K562 (cell line): ENCODE data around the gene E2F1. TPM values are rescaled to one million over a fixed set of nuclear protein-coding genes. Genes with fewer than 3 reads are reported as not detected.

Experiments used
- ATAC-seq: fragments of 200-7000 bp; cut with Tn5 transposase; 3 replicates; pipeline ENCODE4 v1.9.1; 2020; ENCODE audit warnings: moderate library complexity
- BruUV-seq: library from RNA; stranded (reverse); fragments of 400-500 nt; replicated peaks from 2 replicates; lab custom pipeline; 2021; lab: Mats Ljungman, UMichigan
- CTCF ChIA-PET: fragments of 300-600 bp; formaldehyde crosslinking; extraction: SDS; loops from one replicate; lab custom pipeline; 2021; ENCODE audit warnings: low intra/inter-chr PET ratio; lab: Yijun Ruan, JAX
- POLR2A ChIA-PET: fragments of 300-600, 350-650 bp; sonication (Branson Sonifier 250); formaldehyde crosslinking; extraction: SDS; loops from one replicate; lab custom pipeline; 2021; ENCODE audit warnings: antibody characterized with exemption, inconsistent platforms; lab: Yijun Ruan, JAX
- DNase-seq, 4 experiments: peaks; one replicate each; pipeline versions ENCODE4 v3.0.0 to v3.0.0-alpha.2; 2011 to 2018; ENCODE audit warnings: low spot score in 3 of 4, mixed read lengths in 3 of 4; ENCODE audit errors: extremely low read depth in 1 of 4
- FAIRE-seq: peaks from 2 replicates; lab custom pipeline; 2011; peaks lifted over from hg19 to GRCh38; lab: Jason Lieb, UNC
- H2AFZ ChIP-seq: 2 replicates; pipeline ENCODE4 v1.6.0; 2011; ENCODE audit warnings: low read depth, low read length, control low read depth, inconsistent platforms
- H3K27ac ChIP-seq: fragments of 200-600 bp; 3 replicates; pipeline ENCODE4 v1.8.0; 2011; ENCODE audit warnings: low read depth, mild to moderate bottlenecking, control low read depth, inconsistent platforms, low read length, moderate library complexity, mixed read lengths; ENCODE audit errors: extremely low read depth
- H3K27me3 ChIP-seq, 2 experiments: fragments of 300-600 bp in 1 of 2; 2 replicates in 1 of 2; 3 replicates in 1 of 2; pipeline versions ENCODE4 v1.6.0 to v1.8.0; 2011; ENCODE audit warnings: inconsistent platforms in 2 of 2, low read length in 2 of 2, mild to moderate bottlenecking in 1 of 2, mixed read lengths in 1 of 2, moderate library complexity in 1 of 2; ENCODE audit not compliant: control insufficient read depth in 2 of 2, insufficient read depth in 2 of 2
- H3K36me3 ChIP-seq: fragments of 300-600 bp; 3 replicates; pipeline ENCODE4 v1.8.0; 2011; ENCODE audit warnings: mild to moderate bottlenecking, low read length, inconsistent platforms; ENCODE audit not compliant: control insufficient read depth, insufficient read depth
- H3K4me1 ChIP-seq, 2 experiments: fragments of 200-600 bp in 1 of 2; replicated peaks in 1 of 2; 2 replicates in 1 of 2; 3 replicates in 1 of 2; pipeline versions ENCODE4 v1.5.1 to v1.8.0; 2011; ENCODE audit warnings: inconsistent platforms in 2 of 2, low read length in 2 of 2, mild to moderate bottlenecking in 1 of 2, mixed read lengths in 1 of 2, moderate library complexity in 1 of 2; ENCODE audit not compliant: control insufficient read depth in 2 of 2, insufficient read depth in 2 of 2
- H3K4me2 ChIP-seq: 2 replicates; pipeline ENCODE4 v1.6.1; 2011; ENCODE audit warnings: low read length, control low read depth, inconsistent platforms, mixed read lengths; ENCODE audit not compliant: insufficient read depth
- H3K4me3 ChIP-seq: fragments of 200-600 bp; sonication (generic), shearing (Covaris generic); 2 replicates; pipeline ENCODE4 v1.5.1; 2016; ENCODE audit warnings: control low read depth, inconsistent platforms
- H3K79me2 ChIP-seq: fragments of 200-600 bp; 3 replicates; pipeline ENCODE4 v1.8.0; 2011; ENCODE audit warnings: low read length, inconsistent platforms; ENCODE audit not compliant: control insufficient read depth, insufficient read depth
- H3K9ac ChIP-seq, 2 experiments: 2 replicates each; pipeline versions ENCODE4 v1.6.0 to v1.6.1; 2011; ENCODE audit warnings: low read depth in 2 of 2, low read length in 2 of 2, control low read depth in 1 of 2, inconsistent platforms in 1 of 2, mild to moderate bottlenecking in 1 of 2, mixed read lengths in 1 of 2; ENCODE audit not compliant: insufficient read depth in 1 of 2
- H3K9me1 ChIP-seq: one replicate; pipeline ENCODE4 v1.6.0; 2011; ENCODE audit warnings: inconsistent platforms, mild to moderate bottlenecking, low read length, moderate library complexity; ENCODE audit not compliant: control insufficient read depth, insufficient read depth
- H3K9me3 ChIP-seq: replicated peaks from 2 replicates; pipeline ENCODE4 v1.5.1; 2011; ENCODE audit warnings: low read depth, low read length, inconsistent platforms; ENCODE audit not compliant: control insufficient read depth, insufficient read depth
- H4K20me1 ChIP-seq: replicated peaks from 2 replicates; pipeline ENCODE4 v1.6.1; 2011; ENCODE audit warnings: low read length, inconsistent platforms, mixed read lengths; ENCODE audit not compliant: control insufficient read depth, insufficient read depth
- CTCF ChIP-seq, 3 experiments: IDR thresholded peaks in 2 of 3; conservative IDR thresholded peaks in 1 of 3; 2 replicates each; pipeline ENCODE4 v1.5.1; 2011 to 2012; ENCODE audit warnings: low read length in 3 of 3, mild to moderate bottlenecking in 3 of 3, control low read depth in 2 of 3, improper control_type of control experiment in 1 of 3, inconsistent platforms in 1 of 3, low read depth in 1 of 3, mixed read lengths in 1 of 3, moderate library complexity in 1 of 3; ENCODE audit not compliant: insufficient read depth in 2 of 3
- MNT ChIP-seq, 2 experiments: fragments of 450-650 bp; conservative IDR thresholded peaks; 2 replicates each; pipeline ENCODE4 v1.6.1; 2017; ENCODE audit warnings: mild to moderate bottlenecking in 2 of 2, moderate library complexity in 2 of 2
- NONO ChIP-seq, 2 experiments: fragments of 200-400 bp in 1 of 2; fragments of 450-650 bp in 1 of 2; formaldehyde crosslinking in 1 of 2; IDR thresholded peaks; 2 replicates each; pipeline ENCODE4 v1.6.1; 2017; ENCODE audit warnings: low read depth in 2 of 2, mild to moderate bottlenecking in 2 of 2, moderate library complexity in 2 of 2, low read length in 1 of 2
- SAFB ChIP-seq: fragments of 200-400 bp; formaldehyde crosslinking; IDR thresholded peaks from 2 replicates; pipeline ENCODE4 v1.6.1; 2017; ENCODE audit warnings: low read depth, low read length, borderline replicate concordance
- SMC3 ChIP-seq: conservative IDR thresholded peaks from 2 replicates; pipeline ENCODE4 v1.6.1; 2011; ENCODE audit warnings: low read depth, low read length, improper control_type of control experiment; ENCODE audit not compliant: insufficient read depth
- TAF7 ChIP-seq: fragments of 450-650 bp; IDR thresholded peaks from 2 replicates; pipeline ENCODE4 v1.6.1; 2016; ENCODE audit warnings: missing genetic modification characterization, missing compliant biosample characterization
- TBL1XR1 ChIP-seq, 2 experiments: IDR thresholded peaks; 2 replicates each; pipeline ENCODE4 v1.6.1; 2012; ENCODE audit warnings: improper control_type of control experiment in 2 of 2, low read length in 2 of 2, mild to moderate bottlenecking in 1 of 2
- TOE1 ChIP-seq, 2 experiments: fragments of 450-650 bp in 1 of 2; sonication (generic) in 1 of 2; formaldehyde crosslinking in 1 of 2; IDR thresholded peaks; 2 replicates each; pipeline versions ENCODE4 v1.7.1 to v1.8.0; 2016 to 2022; ENCODE audit warnings: borderline replicate concordance in 2 of 2, mild to moderate bottlenecking in 2 of 2, antibody characterized with exemption in 1 of 2, inconsistent platforms in 1 of 2, low read depth in 1 of 2, missing genetic modification reagents in 1 of 2, moderate library complexity in 1 of 2
- XRCC5 ChIP-seq: fragments of 200-400 bp; formaldehyde crosslinking; IDR thresholded peaks from 2 replicates; pipeline ENCODE4 v1.6.1; 2017; ENCODE audit warnings: low read depth, mild to moderate bottlenecking, low read length
- ZFX ChIP-seq: sonication (generic); formaldehyde crosslinking; IDR thresholded peaks from 2 replicates; pipeline ENCODE4 v1.8.0; 2022; ENCODE audit warnings: mild to moderate bottlenecking, missing genetic modification reagents, moderate library complexity
- ZNF512 ChIP-seq: IDR thresholded peaks from 2 replicates; pipeline ENCODE4 v1.6.1; 2016; ENCODE audit warnings: missing genetic modification characterization, missing compliant biosample characterization
- ZNF639 ChIP-seq, 2 experiments: fragments of 200-800 bp in 1 of 2; sonication (Bioruptor generic) in 1 of 2; sonication (generic) in 1 of 2; formaldehyde crosslinking in 1 of 2; IDR thresholded peaks in 1 of 2; conservative IDR thresholded peaks in 1 of 2; 2 replicates each; pipeline versions ENCODE4 v1.5.0 to v1.6.1; 2016 to 2020; ENCODE audit warnings: missing compliant biosample characterization in 1 of 2, missing genetic modification characterization in 1 of 2, missing genetic modification reagents in 1 of 2
- WGBS: fragments of 100-300 bp; shearing (Covaris generic); methylation state at CpG from one replicate; pipeline ENCODE4 v1.1.6; 2016; ENCODE audit warnings: low coverage, mixed read lengths; ENCODE audit not compliant: insufficient coverage; ENCODE audit errors: missing lambda C conversion rate; 5-methylcytosine and 5-hydroxymethylcytosine counted together
- in situ Hi-C: fragments of 300-500 bp; cut with MboI; formaldehyde crosslinking; loops from 4 replicates; pipeline ENCODE4 v1.15.0; 2018; ENCODE audit warnings: inconsistent platforms, mixed read lengths
- intact Hi-C: fragments of 100-400 bp; cut with micrococcal nuclease; formaldehyde crosslinking; loops from 2 replicates; pipeline ENCODE4 v1.14.2; 2022
- polyA plus RNA-seq, 8 experiments: library from polyadenylated mRNA; depleted of rRNA in 4 of 8; stranded (reverse) in 5 of 8; unstranded in 3 of 8; fragments of >200 nt; fragmentation: Nextera tagmentation in 2 of 8; fragmentation: Illumina TruSeq in 1 of 8; extraction: Ambion mirVana in 2 of 8; extraction: Trizol in 1 of 8; gene quantifications; 2 replicates each; pipeline versions ENCODE4 v1.2.1 to v1.2.3, GENCODE V29; 2011 to 2014; ENCODE audit warnings: inconsistent platforms in 1 of 8, missing spikeins in 1 of 8
- total RNA-seq, 7 experiments: library from RNA; depleted of rRNA in 6 of 7; stranded (reverse); fragments of >200 nt in 6 of 7; fragmentation: Illumina TruSeq in 2 of 7; extraction: Trizol in 2 of 7; gene quantifications; 2 replicates each; pipeline versions ENCODE4 v1.2.1 to v1.2.3, GENCODE V29; 2011 to 2021; ENCODE audit warnings: low replicate concordance in 1 of 7

The E2F1 gene
- total and polyA plus RNA-seq, 9 of the 15 experiments (the other 6 are each of a cell fraction or from before 2014, with no cell fraction given) = 0.14 to 30.6 (median 13.1) TPM

GRCh38 chr20:33731693-33732165 lies 45.5 kb upstream of the E2F1 start, which contains the start of gene ZNF341:
Gene ZNF341 (plus strand): TSS chr20:33731996. CDS start chr20:33732022, 26 bp downstream.
- H3K4me2 ChIP-seq = peak within 1 kb of the TSS; percentile 89
- H3K36me3 ChIP-seq = no peaks in the 10 kb centered on the region
- POLR2A ChIA-PET = interaction anchor here (1.2 to 2.1 kb wide), 2 partner anchors 12 to 50 kb away, joined by 6 to 7 read pairs; partner anchors contain the start of gene PXMP4
- no peaks in the 10 kb centered on the region for H3K9me1 ChIP-seq
- H3K9me3 ChIP-seq = peaks cover 2% of the 10 kb centered on the region; the same call in 1 of the 2 replicates
- no peaks in the 10 kb centered on the region for H4K20me1 ChIP-seq
- peak within 1 kb of the TSS; percentile 75 for H3K27ac ChIP-seq
- FAIRE-seq = no peak
- peak; percentile 82 to 94 (median 89) for DNase-seq
- 10% methylated on average over 39 of the region's 57 CpGs for WGBS
- CTCF ChIA-PET = interaction anchor here (0.5 to 1.1 kb wide), 4 partner anchors 33 to 177 kb away, joined by 3 to 4 read pairs (median 4); no protein-coding TSS in a partner anchor
- H3K4me1 ChIP-seq = peaks cover 20 to 33% of the 10 kb centered on the region in 2 experiments
- in situ Hi-C loops (loop anchor here (5.0 kb wide), 1 partner anchor 269 kb away; no protein-coding TSS in a partner anchor), intact Hi-C loops (loop anchor here (2.0 to 5.0 kb wide), 3 partner anchors 44 to 81 kb away; partner anchors contain the start of genes ACTL10, CHMP4B and E2F1)
- H3K9ac ChIP-seq = peak within 1 kb of the TSS; percentile 64 to 96
- H3K79me2 ChIP-seq = no peaks in the 10 kb centered on the region
- H3K27me3 ChIP-seq = no peaks in the 10 kb centered on the region
- BruUV-seq = no TSS peak
- ATAC-seq = peak; percentile 94
- peak within 1 kb of the TSS; percentile 98 for H2AFZ ChIP-seq
- H3K4me3 ChIP-seq = peak within 1 kb of the TSS; percentile 49
- TF ChIP-seq MNT (conservative IDR thresholded peaks at IDR 0.05) (peak in 1 of 2 experiments; percentile 42; a peak in 1 of 4 replicates), SAFB (peak; percentile 80), TOE1 (IDR thresholded peaks at IDR 0.05; ENCODE audit: borderline replicate concordance) (0 out of 2 replicates have a peak, but pooled peaks have one; percentile 14), TOE1 (CRISPR knock-in tag; IDR thresholded peaks at IDR 0.05; ENCODE audit: borderline replicate concordance, low read depth) (no peak), ZNF639 (CRISPR knock-in tag; conservative IDR thresholded peaks at IDR 0.05 in 1 of 2, IDR thresholded peaks at IDR 0.05 in 1 of 2) (peak in 1 of 2 experiments; percentile 100; a peak in 2 of 4 replicates), NONO (IDR thresholded peaks at IDR 0.05; ENCODE audit: low read depth in 2 of 2, low read length in 1 of 2) (peak in 1 of 2 experiments; percentile 84; a peak in 1 of 4 replicates), TBL1XR1 (IDR thresholded peaks at IDR 0.05; ENCODE audit: low read length in 2 of 2) (0 out of 4 replicates have a peak, but pooled peaks of 1 of the 2 experiments have one; percentile 3), SMC3 (peak; percentile 80), ZFX (no peak; the same call in 1 of the 2 replicates), TAF7 (no peak; the same call in 1 of the 2 replicates), ZNF512 (no peak), XRCC5 (peak; percentile 95), CTCF (IDR thresholded peaks at IDR 0.05 in 2 of 3, conservative IDR thresholded peaks at IDR 0.05 in 1 of 3; ENCODE audit: insufficient read depth in 2 of 3, low read depth in 1 of 3, low read length in 3 of 3) (peak; percentile 82 to 93 (median 89))
